Endothelial cell (in vitro differentiated cells): ENCODE measurements around the gene ODAD4. TPM values are rescaled to one million over a fixed set of nuclear protein-coding genes. Genes with fewer than 3 reads are reported as not detected.
A peak's percentile ranks its signal among the peaks of the same experiment; 100 is the strongest.

Source experiments
- DNase-seq: peaks from one replicate; pipeline ENCODE4 v3.0.0; 2021; ENCODE audit warnings: low spot score
- H3K27ac Mint-ChIP-seq: one replicate; pipeline ENCODE4 v1.8.0; 2021; ENCODE audit warnings: mixed read lengths, inconsistent platforms; ENCODE audit not compliant: unreplicated experiment
- H3K27me3 Mint-ChIP-seq: one replicate; pipeline ENCODE4 v1.8.0; 2021; ENCODE audit warnings: mild to moderate bottlenecking, moderate library complexity, mixed read lengths, inconsistent platforms; ENCODE audit not compliant: unreplicated experiment
- H3K36me3 Mint-ChIP-seq: one replicate; pipeline ENCODE4 v1.8.0; 2021; ENCODE audit warnings: mild to moderate bottlenecking, low read depth, mixed read lengths, inconsistent platforms; ENCODE audit not compliant: unreplicated experiment
- H3K4me1 Mint-ChIP-seq: one replicate; pipeline ENCODE4 v1.8.0; 2021; ENCODE audit warnings: mild to moderate bottlenecking, mixed read lengths, inconsistent platforms; ENCODE audit not compliant: unreplicated experiment
- H3K4me3 Mint-ChIP-seq: one replicate; pipeline ENCODE4 v1.8.0; 2021; ENCODE audit warnings: mild to moderate bottlenecking, mixed read lengths, inconsistent platforms; ENCODE audit not compliant: unreplicated experiment
- H3K9me3 Mint-ChIP-seq: one replicate; pipeline ENCODE4 v1.8.0; 2021; ENCODE audit warnings: mixed read lengths, inconsistent platforms; ENCODE audit not compliant: unreplicated experiment
- CTCF ChIP-seq: fragments of 200-600 bp; sonication (generic); IDR thresholded peaks from one replicate; pipeline ENCODE4 v1.5.0; 2021; ENCODE audit warnings: antibody characterized with exemption; ENCODE audit not compliant: unreplicated experiment
- total RNA-seq: library from RNA; stranded (reverse); fragmentation: NEBNext Ultra II Directional; extraction: Animal tissue kit (Norgen Biotek cat#: 25700); gene quantifications from one replicate; pipeline ENCODE4 v1.2.1, GENCODE V29; 2021; ENCODE audit not compliant: unreplicated experiment

The ODAD4 gene
- total RNA-seq, 1 donor from 2014 or later, result 2.2 TPM

- Mint-ChIP-seq H3K4me3 (peak overlapping the region; percentile 53), H3K27me3 (peaks cover 8% of the 10 kb centered on the region), H3K9me3 (no peaks in the 10 kb centered on the region), H3K36me3 (peaks cover 36% of the 10 kb centered on the region), H3K27ac (no peak overlapping the region), H3K4me1 (peaks cover 37% of the 10 kb centered on the region)
- no peak for TF ChIP-seq CTCF
- DNase-seq, result no peak
Observed at GRCh38 chr17:41913798-41914197, 16.6 kb upstream of the ODAD4 start.

- H3K4me3 Mint-ChIP-seq, result peak overlapping the region; percentile 37
- no peaks in the 10 kb centered on the region for H3K9me3 Mint-ChIP-seq
- H3K36me3 Mint-ChIP-seq, result peaks cover 33% of the 10 kb centered on the region
- peaks cover 37% of the 10 kb centered on the region for H3K4me1 Mint-ChIP-seq
- no peak for TF ChIP-seq CTCF
- peaks cover 8% of the 10 kb centered on the region for H3K27me3 Mint-ChIP-seq
- DNase-seq, result no peak
- peak overlapping the region; percentile 52 for H3K27ac Mint-ChIP-seq
Observed at GRCh38 chr17:41914358-41914766, 16.1 kb upstream of the ODAD4 start.

GRCh38 chr17:41915020-41915419 lies 15.4 kb upstream of the ODAD4 start:
- Mint-ChIP-seq H3K27ac (peak overlapping the region; percentile 52), H3K4me1 (peaks cover 39% of the 10 kb centered on the region)

GRCh38 chr17:41915566-41915965 lies 14.9 kb upstream of the ODAD4 start:
- peak overlapping the region; percentile 64 for H3K4me3 Mint-ChIP-seq

More at GRCh38 chr17:41915020-41915419, 15.4 kb upstream of the ODAD4 start:
- H3K36me3 Mint-ChIP-seq, result peaks cover 28% of the 10 kb centered on the region
- H3K27me3 Mint-ChIP-seq, result peaks cover 7% of the 10 kb centered on the region
- H3K9me3 Mint-ChIP-seq, result no peaks in the 10 kb centered on the region
- no peak for DNase-seq
- no peak for TF ChIP-seq CTCF
- H3K4me3 Mint-ChIP-seq, result no peak overlapping the region

GRCh38 chr17:41917192-41917591 lies 13.2 kb upstream of the ODAD4 start:
- Mint-ChIP-seq H3K4me1 (peaks cover 42% of the 10 kb centered on the region), H3K9me3 (no peaks in the 10 kb centered on the region), H3K27ac (peak overlapping the region; percentile 72), H3K27me3 (peaks cover 10% of the 10 kb centered on the region), H3K4me3 (peak overlapping the region; percentile 95), H3K36me3 (peaks cover 18% of the 10 kb centered on the region)
- DNase-seq, result no peak
- no peak for TF ChIP-seq CTCF

More at GRCh38 chr17:41915566-41915965, 14.9 kb upstream of the ODAD4 start:
- H3K36me3 Mint-ChIP-seq, result peaks cover 25% of the 10 kb centered on the region
- no peaks in the 10 kb centered on the region for H3K9me3 Mint-ChIP-seq
- TF ChIP-seq CTCF, result no peak
- no peak overlapping the region for H3K27ac Mint-ChIP-seq
- peaks cover 42% of the 10 kb centered on the region for H3K4me1 Mint-ChIP-seq
- no peak for DNase-seq
- peaks cover 10% of the 10 kb centered on the region for H3K27me3 Mint-ChIP-seq
